ENCODE results near the gene TDRD7.

Gene TDRD7

GRCh38 chr9:97403746-97404316, 8.1 kb upstream of the TDRD7 start:
- H3K27ac Mint-ChIP-seq = no peak overlapping the region
- H3K9me3 Mint-ChIP-seq = peaks cover 6% of the 10 kb centered on the region
- no peak for ATAC-seq
- H3K4me3 Mint-ChIP-seq = no peak overlapping the region
- peaks cover 26% of the 10 kb centered on the region for H3K4me1 Mint-ChIP-seq
- peaks cover 6% of the 10 kb centered on the region for H3K36me3 Mint-ChIP-seq
- H3K27me3 Mint-ChIP-seq = peaks cover 43% of the 10 kb centered on the region

DNA sequence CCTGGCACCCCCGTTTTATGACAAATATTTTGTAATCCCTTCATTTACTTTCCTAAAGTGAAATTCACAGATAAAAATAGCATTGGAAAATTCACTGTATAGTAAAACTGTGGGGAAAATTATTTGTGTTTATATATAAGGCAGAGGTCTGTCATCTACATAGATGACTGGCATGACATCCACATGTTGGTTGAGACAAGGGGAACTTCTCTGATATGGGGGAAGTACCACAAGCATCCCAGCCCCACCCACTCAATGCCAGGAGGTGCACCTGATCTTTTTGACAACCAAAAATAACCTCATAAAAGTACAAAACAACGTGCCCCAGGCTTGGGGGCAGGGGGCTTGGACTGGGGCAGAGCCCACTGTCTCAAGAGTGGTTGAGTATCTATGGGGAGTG, 6.3 kb upstream of the TDRD7 start:
- H3K27me3 Mint-ChIP-seq = peaks cover 47% of the 10 kb centered on the region
- H3K9me3 Mint-ChIP-seq = peaks cover 6% of the 10 kb centered on the region
- H3K36me3 Mint-ChIP-seq = peaks cover 6% of the 10 kb centered on the region
- H3K27ac Mint-ChIP-seq = no peak overlapping the region
- H3K4me3 Mint-ChIP-seq = no peak overlapping the region
- ATAC-seq = peak; percentile 76
- peaks cover 23% of the 10 kb centered on the region for H3K4me1 Mint-ChIP-seq

- H3K9me3 Mint-ChIP-seq = peaks cover 6% of the 10 kb centered on the region
- H3K36me3 Mint-ChIP-seq = peaks cover 6% of the 10 kb centered on the region
- H3K4me1 Mint-ChIP-seq = peaks cover 30% of the 10 kb centered on the region
- no peak overlapping the region for H3K4me3 Mint-ChIP-seq
- no peak overlapping the region for H3K27ac Mint-ChIP-seq
- peaks cover 47% of the 10 kb centered on the region for H3K27me3 Mint-ChIP-seq
- ATAC-seq = no peak
These were observed 5.2 kb upstream of the TDRD7 start for GRCh38 chr9:97406620-97407177.

DNA sequence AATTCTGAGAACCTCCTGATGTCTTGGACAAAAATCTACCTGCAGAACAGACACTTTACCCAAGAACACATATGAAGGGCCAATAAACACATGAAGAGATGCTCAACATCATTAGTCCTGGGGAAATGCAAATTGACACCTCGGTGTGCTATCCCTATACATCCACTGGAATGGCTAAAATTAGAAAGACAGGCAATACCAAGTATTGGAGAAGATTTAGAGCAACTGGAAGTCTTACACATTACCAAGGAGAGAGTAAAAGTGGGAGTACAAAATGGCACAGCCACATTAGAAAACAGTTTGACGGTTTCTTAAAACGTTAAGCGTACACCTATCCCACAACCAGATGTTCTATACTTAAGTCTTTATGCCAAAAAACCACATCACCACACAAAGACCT, 3.3 kb upstream of the TDRD7 start:
- Mint-ChIP-seq H3K27ac (no peak overlapping the region), H3K4me3 (no peak overlapping the region), H3K36me3 (peaks cover 4% of the 10 kb centered on the region), H3K27me3 (peaks cover 42% of the 10 kb centered on the region), H3K9me3 (peaks cover 5% of the 10 kb centered on the region), H3K4me1 (peaks cover 42% of the 10 kb centered on the region)
- ATAC-seq = no peak

- Mint-ChIP-seq H3K27ac (peak overlapping the region; percentile 86), H3K4me3 (peak overlapping the region; percentile 89), H3K9me3 (no peaks in the 10 kb centered on the region), H3K27me3 (peaks cover 28% of the 10 kb centered on the region), H3K4me1 (peaks cover 47% of the 10 kb centered on the region), H3K36me3 (no peaks in the 10 kb centered on the region)
- no peak for ATAC-seq
These were observed 482 bp upstream of the TDRD7 start for GRCh38 chr9:97411440-97411788.

DNA sequence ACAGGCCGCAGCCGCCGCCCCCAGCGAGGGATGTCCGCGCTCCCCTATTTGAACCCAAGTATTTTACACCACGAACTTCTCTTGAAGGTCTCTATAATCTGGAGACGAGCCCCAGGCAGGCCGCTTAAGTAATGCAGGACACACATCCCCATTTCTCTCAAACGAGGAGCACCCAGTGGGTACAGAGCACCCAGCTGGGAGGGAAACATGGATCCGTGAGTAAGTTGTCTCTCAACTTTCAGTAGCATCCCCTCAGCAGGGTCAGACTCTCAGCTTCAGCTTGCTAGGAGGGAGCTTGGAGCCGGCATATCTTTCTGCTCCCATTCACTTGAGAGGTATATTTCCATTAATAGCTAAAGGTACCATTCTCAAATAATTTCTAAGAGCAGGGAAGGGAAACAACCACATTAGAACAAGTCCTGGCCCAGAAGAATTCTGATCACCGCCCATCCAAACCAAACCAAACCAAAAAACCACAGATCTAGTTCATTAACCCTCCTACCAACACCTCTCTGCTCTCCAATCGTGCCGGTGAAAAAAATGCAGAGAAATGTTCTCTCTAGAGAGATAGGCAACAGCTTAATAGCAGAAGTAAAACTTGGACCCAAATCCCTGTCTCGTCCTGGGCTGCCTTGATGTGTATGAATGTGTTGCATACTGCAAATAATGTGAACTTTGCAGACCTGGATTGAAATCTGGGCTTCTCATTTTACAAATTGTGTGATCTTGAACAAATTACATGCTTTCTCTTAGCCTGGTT, 910 bp downstream of the TDRD7 start:
- ATAC-seq = no peak
- no peaks in the 10 kb centered on the region for H3K36me3 Mint-ChIP-seq
- peak overlapping the region; percentile 89 for H3K4me3 Mint-ChIP-seq
- no peaks in the 10 kb centered on the region for H3K9me3 Mint-ChIP-seq
- peaks cover 45% of the 10 kb centered on the region for H3K4me1 Mint-ChIP-seq
- peaks cover 14% of the 10 kb centered on the region for H3K27me3 Mint-ChIP-seq
- H3K27ac Mint-ChIP-seq = peak overlapping the region; percentile 86

- Mint-ChIP-seq H3K4me3 (no peak overlapping the region), H3K27ac (peak overlapping the region; percentile 86), H3K27me3 (peaks cover 8% of the 10 kb centered on the region), H3K4me1 (peaks cover 49% of the 10 kb centered on the region), H3K9me3 (no peaks in the 10 kb centered on the region), H3K36me3 (no peaks in the 10 kb centered on the region)
- ATAC-seq = no peak
These were observed 1.6 kb downstream of the TDRD7 start for GRCh38 chr9:97413462-97413861.

DNA sequence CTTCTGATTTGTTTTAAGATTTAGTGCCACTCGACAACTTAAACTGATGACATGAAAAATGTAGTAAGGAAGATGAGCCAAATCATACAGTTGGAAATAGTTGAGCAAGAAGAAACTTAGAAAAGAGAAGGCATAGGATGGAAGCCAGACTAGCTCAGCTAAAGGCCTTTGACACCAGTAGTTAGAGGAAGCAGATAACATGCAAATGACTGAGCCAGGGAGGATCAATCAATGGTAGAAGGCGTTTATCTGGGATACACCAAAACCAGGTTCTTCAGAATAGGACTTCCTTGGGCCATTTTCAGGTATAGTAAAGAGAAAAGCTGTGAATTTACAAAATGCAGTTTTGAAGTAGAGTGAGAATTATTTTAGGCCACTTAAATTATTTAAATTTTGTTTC, 3.2 kb downstream of the TDRD7 start:
- no peaks in the 10 kb centered on the region for H3K9me3 Mint-ChIP-seq
- peaks cover 4% of the 10 kb centered on the region for H3K36me3 Mint-ChIP-seq
- no peak overlapping the region for H3K27ac Mint-ChIP-seq
- no peaks in the 10 kb centered on the region for H3K27me3 Mint-ChIP-seq
- no peak overlapping the region for H3K4me3 Mint-ChIP-seq
- peaks cover 53% of the 10 kb centered on the region for H3K4me1 Mint-ChIP-seq
- no peak for ATAC-seq

DNA sequence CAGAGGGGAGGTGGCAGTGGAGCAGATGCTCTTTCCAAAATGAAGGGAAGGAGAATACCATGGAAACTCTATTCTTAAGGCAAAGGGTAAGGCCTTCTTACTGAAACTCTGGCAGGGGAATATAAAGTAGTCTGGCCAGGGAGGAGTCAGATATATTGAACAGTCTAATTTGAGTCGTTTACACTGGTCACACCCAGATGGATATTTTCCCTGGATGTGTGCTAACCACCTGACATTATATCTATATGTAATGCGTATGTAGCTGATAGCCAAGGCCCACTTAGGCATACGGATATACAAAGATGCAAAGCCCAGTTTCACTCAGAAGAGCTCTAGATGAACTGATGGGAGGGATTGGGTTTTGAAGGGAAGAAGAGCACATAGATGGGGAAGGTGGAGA, 7.0 kb downstream of the TDRD7 start:
- Mint-ChIP-seq H3K27ac (no peak overlapping the region), H3K36me3 (peaks cover 22% of the 10 kb centered on the region), H3K9me3 (peaks cover 5% of the 10 kb centered on the region), H3K4me1 (peaks cover 31% of the 10 kb centered on the region), H3K4me3 (no peak overlapping the region), H3K27me3 (no peaks in the 10 kb centered on the region)
- ATAC-seq = no peak

GRCh38 chr9:97419309-97419867, 7.5 kb downstream of the TDRD7 start:
- Mint-ChIP-seq H3K4me1 (peaks cover 34% of the 10 kb centered on the region), H3K27ac (no peak overlapping the region)

DNA sequence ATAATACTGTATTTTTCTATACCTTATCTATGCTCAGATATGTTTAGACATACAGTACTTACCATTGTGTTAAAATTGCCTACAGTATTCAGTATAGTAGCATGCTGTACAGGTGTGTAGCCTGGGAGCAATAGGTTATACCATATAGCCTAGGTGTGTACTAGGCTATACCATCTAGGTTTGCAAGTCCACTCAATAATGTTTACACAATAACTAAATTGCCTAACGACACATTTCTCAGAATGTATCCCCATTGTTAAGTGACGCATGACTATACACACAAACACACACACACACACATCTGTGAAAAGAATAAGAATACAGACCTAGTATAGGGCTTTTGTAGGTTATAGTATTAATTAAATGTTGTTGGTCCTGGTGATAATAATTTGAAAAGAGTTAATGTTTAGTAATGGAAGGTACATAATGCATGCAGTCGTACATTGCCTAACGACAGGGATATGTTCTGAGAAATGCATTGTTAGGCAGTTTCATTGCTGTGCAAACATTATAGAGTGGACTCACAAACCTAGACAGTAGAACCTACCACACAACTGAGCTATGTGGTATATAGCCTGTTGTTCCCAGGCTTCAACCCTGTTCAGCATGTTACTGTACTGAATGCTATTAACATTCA, 13.6 kb downstream of the TDRD7 start:
- Mint-ChIP-seq H3K27me3 (no peaks in the 10 kb centered on the region), H3K9me3 (peaks cover 7% of the 10 kb centered on the region), H3K4me1 (peaks cover 17% of the 10 kb centered on the region), H3K27ac (no peak overlapping the region), H3K4me3 (no peak overlapping the region), H3K36me3 (peaks cover 52% of the 10 kb centered on the region)
- no peak for ATAC-seq

More at GRCh38 chr9:97419309-97419867, 7.5 kb downstream of the TDRD7 start:
- Mint-ChIP-seq H3K36me3 (peaks cover 26% of the 10 kb centered on the region), H3K4me3 (no peak overlapping the region), H3K27me3 (no peaks in the 10 kb centered on the region), H3K9me3 (peaks cover 7% of the 10 kb centered on the region)
- ATAC-seq = no peak

GRCh38 chr9:97425973-97426336, 14.1 kb downstream of the TDRD7 start:
- Mint-ChIP-seq H3K36me3 (peaks cover 55% of the 10 kb centered on the region), H3K27me3 (no peaks in the 10 kb centered on the region), H3K27ac (no peak overlapping the region), H3K4me3 (no peak overlapping the region), H3K9me3 (peaks cover 7% of the 10 kb centered on the region), H3K4me1 (peaks cover 17% of the 10 kb centered on the region)
- no peak for ATAC-seq

DNA sequence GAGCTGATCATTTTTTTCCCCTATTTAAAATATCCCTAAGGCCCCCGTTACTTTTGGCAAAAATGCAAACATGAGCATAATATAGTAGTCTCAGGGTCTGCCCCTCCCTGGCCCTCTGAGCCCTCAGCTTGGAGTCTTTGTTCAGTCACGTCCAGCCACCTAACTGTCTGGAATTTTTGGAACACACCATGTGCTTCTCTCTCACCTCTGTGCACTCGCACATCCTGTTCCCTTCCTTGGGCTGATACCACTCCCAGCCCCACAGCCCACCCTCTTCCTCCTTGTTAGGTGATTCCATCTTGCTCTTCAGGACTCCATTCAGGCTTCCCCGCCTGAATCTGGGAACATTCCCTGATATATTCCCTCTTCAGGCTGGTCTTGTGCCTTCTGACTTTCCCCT, 16.0 kb downstream of the TDRD7 start:
- Mint-ChIP-seq H3K36me3 (peaks cover 62% of the 10 kb centered on the region), H3K27ac (no peak overlapping the region), H3K27me3 (no peaks in the 10 kb centered on the region), H3K9me3 (peaks cover 5% of the 10 kb centered on the region), H3K4me1 (peaks cover 17% of the 10 kb centered on the region), H3K4me3 (no peak overlapping the region)
- ATAC-seq = no peak

DNA sequence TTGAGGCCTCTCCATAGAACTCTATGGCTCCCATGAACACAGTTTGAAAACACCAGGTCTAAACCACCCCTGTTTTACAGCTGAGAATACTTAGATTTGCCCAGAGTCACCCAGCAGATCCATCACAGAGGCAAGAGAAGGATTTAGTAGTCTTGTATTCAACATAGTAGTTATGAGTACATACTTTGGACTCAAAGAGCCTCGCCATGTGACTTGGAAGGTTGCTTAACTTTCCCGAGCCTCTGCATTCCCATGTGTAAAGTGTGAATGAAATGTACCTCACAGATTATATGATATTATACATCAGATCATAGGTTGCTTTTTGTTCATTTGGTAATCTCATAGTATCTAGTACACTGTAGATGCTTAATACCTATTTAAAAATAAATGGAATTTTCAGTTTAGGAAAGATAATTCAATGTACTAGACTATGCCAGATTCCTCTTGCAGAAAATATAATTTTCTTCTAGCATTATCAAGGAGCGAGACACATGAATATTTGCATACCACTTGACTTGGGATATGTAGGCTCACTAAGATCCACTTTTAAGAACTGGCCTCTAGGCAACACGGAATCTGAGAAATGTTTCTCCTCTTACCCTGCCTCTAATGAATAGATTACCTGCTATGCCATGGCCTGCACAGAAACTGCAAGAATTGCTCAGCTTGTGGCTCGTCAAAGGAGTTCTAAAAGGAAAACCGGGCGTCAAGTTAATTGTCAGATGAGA, 18.6 kb downstream of the TDRD7 start:
- H3K4me1 Mint-ChIP-seq = peaks cover 16% of the 10 kb centered on the region
- no peak for ATAC-seq
- no peak overlapping the region for H3K27ac Mint-ChIP-seq
- peaks cover 67% of the 10 kb centered on the region for H3K36me3 Mint-ChIP-seq
- no peak overlapping the region for H3K4me3 Mint-ChIP-seq
- H3K9me3 Mint-ChIP-seq = no peaks in the 10 kb centered on the region
- H3K27me3 Mint-ChIP-seq = no peaks in the 10 kb centered on the region

- Mint-ChIP-seq H3K27me3 (no peaks in the 10 kb centered on the region), H3K4me3 (no peak overlapping the region), H3K27ac (no peak overlapping the region), H3K36me3 (peaks cover 67% of the 10 kb centered on the region), H3K9me3 (no peaks in the 10 kb centered on the region), H3K4me1 (peaks cover 16% of the 10 kb centered on the region)
- ATAC-seq = no peak
These were observed 19.1 kb downstream of the TDRD7 start for GRCh38 chr9:97431044-97431441.
